MCF 10A (cell line): ENCODE measurements around the gene SPOCK1. TPM values are rescaled to one million over a fixed set of nuclear protein-coding genes. Genes with fewer than 3 reads are reported as not detected.
A peak's percentile ranks its signal among the peaks of the same experiment; 100 is the strongest.

Experiments
- BruUV-seq: library from RNA; stranded (reverse); fragments of 400-500 nt; replicated peaks from 2 replicates; lab custom pipeline; 2021; lab: Mats Ljungman, UMichigan
- CTCF ChIA-PET: fragments of 300-600 bp; sonication (Branson Sonifier 250); formaldehyde crosslinking; extraction: SDS; loops from one replicate; lab custom pipeline; 2021; ENCODE audit warnings: antibody characterized with exemption, inconsistent platforms; lab: Yijun Ruan, JAX
- POLR2A ChIA-PET: fragments of 300-600, 350-650 bp; sonication (Branson Sonifier 250); formaldehyde crosslinking; extraction: SDS; loops from one replicate; lab custom pipeline; 2020; ENCODE audit warnings: antibody characterized with exemption, inconsistent platforms; lab: Yijun Ruan, JAX
- DNase-seq: peaks from one replicate; pipeline ENCODE4 v3.0.0-alpha.2; 2018; ENCODE audit not compliant: unreplicated experiment
- H3K27ac Mint-ChIP-seq: one replicate; pipeline ENCODE4 v1.8.0; 2022; ENCODE audit warnings: mild to moderate bottlenecking, low read depth, mixed read lengths; ENCODE audit not compliant: unreplicated experiment
- H3K27me3 Mint-ChIP-seq: one replicate; pipeline ENCODE4 v1.8.0; 2022; ENCODE audit warnings: mixed read lengths; ENCODE audit not compliant: insufficient read depth, unreplicated experiment
- H3K36me3 Mint-ChIP-seq: one replicate; pipeline ENCODE4 v1.8.0; 2022; ENCODE audit warnings: mild to moderate bottlenecking, moderate library complexity, mixed read lengths; ENCODE audit not compliant: insufficient read depth, unreplicated experiment
- H3K4me1 Mint-ChIP-seq: one replicate; pipeline ENCODE4 v1.8.0; 2022; ENCODE audit warnings: mixed read lengths; ENCODE audit not compliant: insufficient read depth, unreplicated experiment
- H3K4me3 Mint-ChIP-seq: one replicate; pipeline ENCODE4 v1.8.0; 2022; ENCODE audit warnings: mild to moderate bottlenecking, moderate library complexity, mixed read lengths; ENCODE audit not compliant: unreplicated experiment
- H3K9me3 Mint-ChIP-seq: one replicate; pipeline ENCODE4 v1.8.0; 2022; ENCODE audit warnings: mixed read lengths; ENCODE audit not compliant: unreplicated experiment
- CTCF ChIP-seq: fragments of 200-600 bp; IDR thresholded peaks from one replicate; pipeline ENCODE4 v1.8.0; 2022; ENCODE audit warnings: antibody characterized with exemption, mild to moderate bottlenecking; ENCODE audit not compliant: unreplicated experiment
- intact Hi-C: fragments of 100-400 bp; cut with micrococcal nuclease; formaldehyde crosslinking; loops from 2 replicates; pipeline ENCODE4 v1.14.1; 2022
- total RNA-seq: library from RNA; stranded (reverse); gene quantifications from 2 replicates; pipeline ENCODE4 v1.2.3, GENCODE V29; 2022

SPOCK1 gene
- total RNA-seq, 1 experiment from 2014 or later, result 34.3 TPM

DNA sequence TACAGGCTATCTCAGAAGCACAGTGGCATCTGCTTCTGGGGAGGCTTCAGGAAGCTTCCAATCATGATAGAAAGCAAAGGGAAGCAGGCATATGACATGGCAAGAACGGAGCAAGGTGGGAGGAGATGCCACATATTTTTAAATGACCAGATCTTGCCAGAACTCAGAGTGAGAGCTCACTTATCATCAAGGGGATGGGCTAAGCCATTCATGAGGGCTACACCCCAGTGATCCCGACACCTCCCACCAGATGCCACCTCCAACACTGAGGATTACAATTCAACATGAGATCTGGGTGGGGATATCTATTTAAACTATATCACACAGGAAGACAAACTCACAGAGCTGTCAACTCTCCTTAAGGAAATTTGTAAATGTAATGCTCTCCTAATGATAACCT is 258.8 kb downstream of the SPOCK1 start:
- POLR2A ChIA-PET, result interaction anchor here (0.6 kb wide), 2 partner anchors 228 to 1061 kb away, joined by 3 read pairs; no protein-coding TSS in a partner anchor
- TF ChIP-seq CTCF, result no peak
- no peaks in the 10 kb centered on the region for H3K9me3 Mint-ChIP-seq

DNA sequence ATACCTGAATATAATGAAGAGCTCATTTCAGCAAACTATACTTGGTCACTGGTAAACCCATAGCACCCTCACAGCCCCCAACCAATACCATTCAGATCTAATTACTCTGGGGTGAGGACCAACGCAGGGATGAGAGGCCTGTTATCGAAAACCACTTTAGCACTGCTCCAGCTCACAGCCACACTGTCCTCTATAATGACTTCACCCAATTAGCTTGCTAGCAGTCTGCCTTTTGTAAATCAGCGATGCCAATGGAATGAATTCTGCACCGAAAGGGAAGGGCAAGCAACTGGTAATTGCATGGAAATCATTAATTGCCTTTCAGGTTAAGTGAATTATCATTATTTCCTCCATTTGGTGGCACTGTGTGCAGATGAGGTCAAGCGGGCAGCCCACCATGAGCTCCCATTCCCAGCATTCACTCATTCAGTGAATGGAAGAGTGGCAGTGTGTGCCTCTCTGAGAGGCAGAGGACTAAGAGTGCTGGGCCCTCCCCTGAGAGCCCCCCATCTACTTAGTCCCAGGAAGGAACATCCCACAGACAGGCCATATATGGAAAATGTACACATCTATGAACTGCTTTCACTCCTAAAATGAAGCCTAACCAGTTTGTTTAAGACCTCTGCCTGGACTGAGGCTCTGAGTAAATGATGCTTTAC is 262.1 kb downstream of the SPOCK1 start:
- BruUV-seq, result no TSS peak
- intact Hi-C loops, result no loop called here
- no peaks in the 10 kb centered on the region for H3K9me3 Mint-ChIP-seq
- ChIA-PET POLR2A (interaction anchor here (0.7 to 1.3 kb wide), 3 partner anchors 11 to 1613 kb away, joined by 3 to 5 read pairs (median 4); no protein-coding TSS in a partner anchor), CTCF (interaction anchor here (0.6 to 3.1 kb wide), 7 partner anchors 8 to 610 kb away, joined by 3 to 20 read pairs (median 4); no protein-coding TSS in a partner anchor)
- peaks cover 20% of the 10 kb centered on the region for H3K4me1 Mint-ChIP-seq
- TF ChIP-seq CTCF, result no peak
- H3K27me3 Mint-ChIP-seq, result no peaks in the 10 kb centered on the region
- no peak overlapping the region for H3K4me3 Mint-ChIP-seq
- no peak for DNase-seq
- H3K36me3 Mint-ChIP-seq, result no peaks in the 10 kb centered on the region
- peak overlapping the region; percentile 53 for H3K27ac Mint-ChIP-seq

More for the DNA sequence above, 258.8 kb downstream of the SPOCK1 start:
- Mint-ChIP-seq H3K4me3 (no peak overlapping the region), H3K36me3 (no peaks in the 10 kb centered on the region), H3K27me3 (no peaks in the 10 kb centered on the region), H3K27ac (no peak overlapping the region), H3K4me1 (peaks cover 5% of the 10 kb centered on the region)
- DNase-seq, result no peak
- intact Hi-C loops, result no loop called here
- CTCF ChIA-PET, result interaction anchor here (0.5 to 1.4 kb wide), 4 partner anchors 12 to 436 kb away, joined by 3 to 9 read pairs (median 4); no protein-coding TSS in a partner anchor
- no TSS peak for BruUV-seq

GRCh38 chr5:137236252-137236651 is 262.9 kb downstream of the SPOCK1 start:
- no peak for DNase-seq
- intact Hi-C loops, result no loop called here
- peak overlapping the region; percentile 53 for H3K27ac Mint-ChIP-seq
- no peaks in the 10 kb centered on the region for H3K9me3 Mint-ChIP-seq
- H3K27me3 Mint-ChIP-seq, result no peaks in the 10 kb centered on the region
- no TSS peak for BruUV-seq
- peaks cover 26% of the 10 kb centered on the region for H3K4me1 Mint-ChIP-seq
- no peaks in the 10 kb centered on the region for H3K36me3 Mint-ChIP-seq
- ChIA-PET POLR2A (interaction anchor here (0.6 to 1.3 kb wide), 4 partner anchors 12 to 1511 kb away, joined by 3 to 5 read pairs (median 3); no protein-coding TSS in a partner anchor), CTCF (interaction anchor here (0.7 to 3.1 kb wide), 5 partner anchors 8 to 161 kb away, joined by 3 to 20 read pairs (median 10); no protein-coding TSS in a partner anchor)
- TF ChIP-seq CTCF, result no peak
- H3K4me3 Mint-ChIP-seq, result no peak overlapping the region
